Measurements from ENCODE around the gene ZYX.

The ZYX gene, protein sequence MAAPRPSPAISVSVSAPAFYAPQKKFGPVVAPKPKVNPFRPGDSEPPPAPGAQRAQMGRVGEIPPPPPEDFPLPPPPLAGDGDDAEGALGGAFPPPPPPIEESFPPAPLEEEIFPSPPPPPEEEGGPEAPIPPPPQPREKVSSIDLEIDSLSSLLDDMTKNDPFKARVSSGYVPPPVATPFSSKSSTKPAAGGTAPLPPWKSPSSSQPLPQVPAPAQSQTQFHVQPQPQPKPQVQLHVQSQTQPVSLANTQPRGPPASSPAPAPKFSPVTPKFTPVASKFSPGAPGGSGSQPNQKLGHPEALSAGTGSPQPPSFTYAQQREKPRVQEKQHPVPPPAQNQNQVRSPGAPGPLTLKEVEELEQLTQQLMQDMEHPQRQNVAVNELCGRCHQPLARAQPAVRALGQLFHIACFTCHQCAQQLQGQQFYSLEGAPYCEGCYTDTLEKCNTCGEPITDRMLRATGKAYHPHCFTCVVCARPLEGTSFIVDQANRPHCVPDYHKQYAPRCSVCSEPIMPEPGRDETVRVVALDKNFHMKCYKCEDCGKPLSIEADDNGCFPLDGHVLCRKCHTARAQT

GRCh38 chr7:143380646-143381426 lies at the start of gene ZYX:
Gene ZYX, plus strand, starts transcription at chr7:143381345. Its CDS starts 227 bp downstream, at chr7:143381572.
- peak; percentile 45 for DNase-seq

DNA sequence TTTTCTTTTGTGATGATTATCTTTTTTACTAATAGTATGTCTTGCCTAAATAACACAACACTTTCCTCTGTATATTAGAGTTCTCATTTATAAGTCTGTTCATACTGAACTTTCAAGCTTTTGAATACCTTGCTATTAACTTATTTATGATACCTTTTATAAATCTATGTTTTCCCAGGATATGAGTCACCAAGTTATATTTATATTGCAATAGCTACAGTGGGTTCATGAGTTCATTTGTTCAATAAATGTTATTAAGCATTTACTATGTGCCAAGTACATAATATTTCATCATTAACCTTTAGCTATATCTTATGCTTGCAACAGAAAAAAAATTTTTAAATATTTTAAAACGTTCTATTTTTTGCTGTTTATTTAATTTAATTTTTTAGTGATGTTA lies 46.9 kb upstream of the ZYX start:
- DNase-seq = no peak

- no peak for DNase-seq
Observed at GRCh38 chr7:143337216-143337615, 43.9 kb upstream of the ZYX start.

DNA sequence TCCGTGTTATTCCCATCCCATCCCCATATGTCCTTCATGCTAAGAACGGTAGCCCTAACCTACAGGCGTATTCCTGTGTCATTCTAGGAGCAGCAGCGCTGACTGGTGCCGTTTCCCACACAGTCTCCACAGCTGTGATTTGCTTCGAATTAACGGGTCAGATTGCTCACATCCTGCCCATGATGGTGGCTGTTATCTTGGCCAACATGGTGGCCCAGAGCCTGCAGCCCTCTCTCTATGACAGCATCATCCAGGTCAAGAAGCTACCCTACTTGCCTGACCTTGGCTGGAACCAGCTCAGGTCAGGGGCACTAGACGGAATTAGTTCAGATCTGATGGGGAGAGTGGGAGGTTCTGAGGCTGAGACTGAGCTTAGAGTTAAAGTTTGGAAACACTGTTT lies 39.3 kb upstream of the ZYX start:
- DNase-seq = no peak

- DNase-seq = no peak
Observed at GRCh38 chr7:143343596-143343995, 37.5 kb upstream of the ZYX start.

DNA sequence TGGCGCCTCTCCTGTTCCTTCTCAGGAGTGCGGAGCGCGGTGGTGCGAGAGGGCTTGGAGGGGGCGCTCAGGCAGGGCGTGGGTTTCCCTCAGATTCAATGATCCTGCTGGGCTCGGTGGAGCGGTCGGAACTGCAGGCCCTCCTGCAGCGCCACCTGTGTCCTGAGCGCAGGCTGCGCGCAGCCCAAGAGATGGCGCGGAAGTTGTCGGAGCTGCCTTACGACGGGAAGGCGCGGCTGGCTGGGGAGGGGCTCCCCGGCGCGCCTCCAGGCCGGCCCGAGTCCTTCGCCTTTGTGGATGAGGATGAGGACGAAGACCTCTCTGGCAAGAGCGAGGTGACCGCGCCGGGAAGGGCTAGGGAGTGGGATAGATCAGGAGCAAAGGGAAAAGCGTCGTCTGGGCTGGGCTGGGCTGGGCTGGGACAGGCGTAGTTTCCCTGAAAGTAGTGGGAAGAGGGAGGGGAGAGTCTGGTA lies 35.7 kb upstream of the ZYX start:
- no peak for DNase-seq

- DNase-seq = no peak
Observed at GRCh38 chr7:143346018-143346417, 35.1 kb upstream of the ZYX start.

GRCh38 chr7:143347950-143348349 lies 33.2 kb upstream of the ZYX start:
- no peak for DNase-seq

- DNase-seq = no peak
Observed at GRCh38 chr7:143351060-143351459, 30.1 kb upstream of the ZYX start.

GRCh38 chr7:143351574-143351973 lies 29.6 kb upstream of the ZYX start:
- DNase-seq = no peak

DNA sequence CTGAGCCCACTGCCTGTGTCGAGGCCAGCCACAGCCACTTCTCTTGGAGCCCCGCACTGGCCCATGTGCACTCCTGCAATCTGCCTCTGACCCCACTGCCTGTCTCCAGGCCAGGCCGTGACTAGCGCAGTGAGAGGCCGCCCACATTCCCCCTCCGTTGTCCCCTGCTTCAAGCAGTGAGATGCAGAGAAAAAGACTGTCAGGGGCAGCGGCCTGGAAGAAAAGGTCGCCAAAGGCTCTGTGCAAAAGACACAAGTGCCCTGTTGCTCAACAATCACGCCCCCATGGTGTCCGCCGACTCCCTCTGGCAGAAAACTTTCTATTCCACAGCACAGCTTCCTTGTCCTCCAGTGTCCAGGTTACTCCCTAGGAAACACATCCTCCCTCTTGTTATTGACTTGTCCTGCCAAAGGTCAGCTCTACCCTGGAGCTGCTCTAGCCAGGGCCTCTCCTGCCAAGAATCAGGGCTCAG lies 28.6 kb upstream of the ZYX start:
- no peak for DNase-seq

DNA sequence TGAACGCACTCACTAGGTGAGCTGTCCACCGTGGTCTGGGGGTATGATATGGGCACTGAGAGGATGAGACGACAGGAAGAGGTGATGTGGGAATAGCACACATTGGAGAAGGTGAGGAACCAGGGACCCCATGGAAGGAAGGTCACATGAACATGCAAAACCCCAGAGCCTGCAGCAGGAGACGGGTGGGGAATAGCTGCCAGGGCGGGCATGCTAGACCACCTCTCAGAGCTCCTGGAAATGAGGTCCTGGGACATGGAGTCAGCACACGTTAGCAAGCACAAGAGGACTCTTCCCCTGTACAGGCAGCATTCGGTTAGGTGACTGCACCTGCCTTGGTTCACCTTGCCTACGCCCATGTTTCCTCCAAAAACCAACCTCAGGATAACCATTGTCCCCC lies 26.8 kb upstream of the ZYX start:
- DNase-seq = no peak

DNA sequence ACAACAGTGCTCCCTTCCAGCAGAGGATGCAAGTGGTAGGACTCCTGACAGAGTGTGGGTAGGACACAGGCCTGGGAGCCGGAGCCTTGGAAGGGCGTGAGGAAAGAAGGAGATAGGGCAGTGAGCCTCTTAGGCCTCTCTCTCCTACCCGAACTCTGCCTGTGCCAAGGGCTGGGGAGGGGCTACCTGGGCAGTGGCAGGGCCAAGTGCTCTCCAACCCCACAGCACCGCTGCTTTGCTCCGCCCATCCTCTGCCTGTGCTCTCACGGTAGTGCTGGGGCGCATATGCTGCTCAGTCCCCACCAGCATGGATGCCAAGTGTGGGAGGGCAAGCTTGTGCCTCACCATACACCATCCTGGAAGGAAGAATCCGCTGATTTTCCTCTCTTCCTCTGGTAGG lies 26.2 kb upstream of the ZYX start:
- DNase-seq = no peak

GRCh38 chr7:143355450-143356385 lies 25.4 kb upstream of the ZYX start:
- no peak for DNase-seq

- no peak for DNase-seq
Observed at GRCh38 chr7:143356414-143357050, 24.6 kb upstream of the ZYX start.

- DNase-seq = no peak
Observed at GRCh38 chr7:143358626-143359025, 22.5 kb upstream of the ZYX start.

- no peak for DNase-seq
Observed at GRCh38 chr7:143359771-143360353, 21.3 kb upstream of the ZYX start.

DNA sequence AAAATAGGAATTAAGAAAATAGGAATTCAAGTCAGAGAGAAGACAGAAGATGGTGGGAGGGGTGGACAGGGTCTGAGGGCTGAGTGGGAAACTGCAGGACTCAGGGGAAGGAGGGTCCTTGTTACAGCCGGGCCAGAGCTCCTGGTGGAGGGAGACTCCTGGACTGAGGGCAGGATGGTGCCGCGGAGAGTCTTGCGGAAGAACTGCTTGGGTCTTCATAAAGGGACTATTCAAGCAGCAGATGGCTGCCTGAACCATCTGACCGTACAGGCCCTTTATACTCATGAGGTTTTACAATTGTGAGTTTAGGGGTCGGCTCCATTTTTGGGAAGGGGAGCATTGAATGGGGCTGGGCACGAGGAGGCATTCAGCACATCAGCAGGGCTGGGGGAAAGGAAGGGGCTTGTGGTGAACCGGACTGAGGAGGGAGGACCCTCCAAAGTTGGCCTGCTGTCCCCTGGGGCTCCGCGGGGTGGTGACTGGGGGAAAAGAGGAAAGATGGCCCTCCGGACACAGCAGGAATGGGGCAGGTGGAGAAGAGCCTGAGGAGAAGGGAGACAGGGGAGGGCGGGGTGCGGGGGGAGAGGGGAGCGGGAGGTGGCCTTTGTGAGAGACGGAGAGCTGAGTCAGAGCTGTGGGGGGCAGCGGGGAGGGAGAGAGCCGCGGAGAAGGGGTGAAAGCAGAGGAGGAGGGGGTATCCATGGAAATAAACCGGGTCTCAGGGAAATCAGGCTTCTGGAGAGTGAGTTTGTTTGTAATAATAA lies 20.2 kb upstream of the ZYX start:
- DNase-seq = no peak

- DNase-seq = no peak
Observed at GRCh38 chr7:143361552-143362130, 19.5 kb upstream of the ZYX start.

Data from NCI-H1048 (cell line).